Left lobe of liver (tissue), 2 donors: ENCODE measurements around the gene DENND4B. TPM values are rescaled to one million over a fixed set of nuclear protein-coding genes. Genes with fewer than 3 reads are reported as not detected.
"Not testable (repeated sequence)": the region's sequence is repeated elsewhere in the genome, so short reads cannot be mapped to it uniquely, and the experiment has no call there.

Source experiments
- ATAC-seq: fragments of 200-7000 bp; cut with Tn5 transposase; one replicate; pipeline ENCODE4 v1.9.1; 2020; ENCODE audit warnings: mild to moderate bottlenecking, moderate library complexity
- DNase-seq: peaks from one replicate; pipeline ENCODE4 v3.0.0-alpha.2; 2020; ENCODE audit warnings: low spot score
- total RNA-seq: library from RNA; stranded (reverse); gene quantifications from one replicate; pipeline ENCODE4 v1.2.1, GENCODE V29; 2021
- donor health status: DM: no; HTN: no; CAD: no; lungs with moderate emphysema.
- donor health status: DM: no; HTN: yes; CAD: no.

The DENND4B gene
- total RNA-seq, 1 donor from 2014 or later, result 25.4 TPM

DNA sequence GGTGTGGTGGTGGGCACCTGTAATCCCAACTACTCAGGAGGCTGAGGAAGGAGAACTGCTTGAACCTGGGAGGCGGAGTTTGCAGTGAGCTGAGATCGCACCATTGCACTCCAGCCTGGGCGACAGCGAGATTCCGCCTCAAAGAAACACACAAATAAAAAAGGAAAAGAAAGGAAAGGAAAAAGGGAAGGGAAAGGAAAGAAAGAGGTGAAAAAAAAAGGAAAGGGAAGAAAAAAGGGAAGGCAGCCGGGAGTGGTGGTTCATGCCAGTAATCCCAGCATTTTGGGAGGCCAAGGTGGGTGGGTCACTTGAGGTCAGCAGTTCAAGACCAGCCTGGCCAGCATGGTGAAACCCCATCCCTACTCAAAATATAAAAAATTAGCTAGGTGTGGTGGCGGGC is 55.5 kb downstream of the DENND4B start:
- DNase-seq, ATAC-seq: not testable (repeated sequence)

DNA sequence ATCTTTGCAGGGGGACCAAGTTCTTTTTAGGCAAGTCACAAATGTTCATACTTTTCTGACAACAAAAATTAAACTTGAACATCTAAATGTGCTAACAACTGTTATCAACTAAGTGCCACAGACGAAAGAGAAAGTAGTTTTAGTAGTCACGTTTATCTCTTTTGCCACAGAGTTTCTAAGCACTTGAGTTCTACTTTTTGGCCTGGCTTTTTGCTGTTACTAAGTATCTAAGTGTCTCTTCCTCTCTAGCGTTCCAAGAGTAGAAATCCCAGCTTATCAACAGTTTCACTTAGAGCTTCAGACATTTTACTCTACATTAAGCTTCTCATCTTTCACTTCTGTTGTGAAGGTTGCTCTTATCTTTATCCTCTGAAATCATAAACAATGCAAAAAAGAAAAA is 58.0 kb downstream of the DENND4B start:
- ATAC-seq (peak; percentile 38), DNase-seq (no peak)

GRCh38 chr1:153886127-153886526 is 60.4 kb downstream of the DENND4B start:
- no peak for ATAC-seq
- DNase-seq, result no peak

DNA sequence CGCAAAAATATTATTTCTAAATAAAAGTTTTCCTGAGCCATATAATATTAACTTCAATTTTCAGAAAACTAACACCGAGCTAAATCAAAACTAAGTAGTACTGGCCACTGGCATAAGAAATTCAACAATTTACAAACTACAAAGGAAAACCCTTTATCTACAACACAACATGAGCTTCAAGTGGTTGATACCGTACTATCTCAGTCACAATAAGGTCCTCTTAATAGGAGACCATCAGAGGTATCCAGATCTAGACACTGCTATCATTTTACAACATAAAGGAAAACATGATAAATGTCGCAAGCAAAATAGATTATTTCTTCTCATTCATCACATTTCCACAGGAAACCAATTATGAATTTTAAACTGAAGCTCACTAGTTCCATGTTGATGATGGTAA is 63.3 kb downstream of the DENND4B start:
- ATAC-seq (no peak), DNase-seq (no peak)

DNA sequence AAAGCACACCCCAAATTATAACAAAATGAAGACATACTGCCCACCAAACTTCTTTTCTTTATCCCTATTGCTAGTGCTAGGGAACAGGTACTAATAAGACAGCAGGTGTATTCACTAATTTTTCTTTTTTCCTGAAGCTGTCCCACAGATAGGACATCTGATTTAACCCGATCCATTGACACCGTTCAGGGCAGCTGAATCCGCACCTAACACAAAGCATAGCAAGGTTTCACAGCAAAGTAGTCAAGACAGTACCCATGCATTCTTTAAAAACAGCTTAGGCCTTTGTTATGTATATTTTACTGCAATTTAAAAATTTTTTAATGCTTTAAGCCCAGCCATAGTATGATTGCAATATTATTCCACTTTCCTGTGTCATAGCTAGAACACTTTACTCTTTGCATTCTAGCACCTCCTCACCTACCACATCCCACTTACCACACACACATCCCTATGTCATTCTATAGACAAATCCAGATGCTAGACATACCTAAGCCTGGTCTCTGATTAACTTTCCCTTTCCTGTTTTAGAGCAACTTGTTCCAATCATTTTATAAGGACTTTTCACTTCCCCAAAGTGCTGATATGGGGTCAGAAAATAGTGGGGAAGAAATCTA is 64.1 kb downstream of the DENND4B start:
- ATAC-seq (no peak), DNase-seq (no peak)

GRCh38 chr1:153881751-153882150 is 64.8 kb downstream of the DENND4B start:
- ATAC-seq, result no peak
- no peak for DNase-seq

GRCh38 chr1:153880962-153881361 is 65.6 kb downstream of the DENND4B start:
- DNase-seq (peak; percentile 67), ATAC-seq (peak; percentile 81)

- ATAC-seq, result no peak
- DNase-seq, result no peak
These were observed 66.5 kb downstream of the DENND4B start for GRCh38 chr1:153880024-153880423.

Other genes with a start within 250 kb of the DENND4B start
- 21.9 TPM for gene INTS3, start 218.7 kb downstream of the DENND4B start, total RNA-seq
- 60.7 TPM for gene SLC27A3, start 171.3 kb downstream of the DENND4B start, total RNA-seq
- gene GATAD2B, start 23.7 kb downstream of the DENND4B start, total RNA-seq, result 18.9 TPM
- 23.8 TPM for gene CRTC2, start 11.9 kb upstream of the DENND4B start, total RNA-seq
- gene SLC39A1, start 16.8 kb upstream of the DENND4B start, total RNA-seq, result 38.8 TPM
- gene CREB3L4, start 21.2 kb upstream of the DENND4B start, total RNA-seq, result 9.0 TPM
- gene JTB, start 31.0 kb upstream of the DENND4B start, total RNA-seq, result 97.0 TPM
- 46.3 TPM for gene RAB13, start 39.6 kb upstream of the DENND4B start, total RNA-seq
- gene RPS27, start 44.0 kb upstream of the DENND4B start, total RNA-seq, result 409 TPM
- gene NUP210L, start 208.4 kb upstream of the DENND4B start, total RNA-seq, result 0.10 TPM
- gene TPM3, start 245.4 kb upstream of the DENND4B start, total RNA-seq, result 92.7 TPM